Prostate gland (tissue), 2 donors: ENCODE results near the gene DENND1C.

Source experiments
- POLR2A ChIP-seq: fragments of 450-650 bp; IDR thresholded peaks from one replicate; pipeline ENCODE4 v1.6.1; 2016; ENCODE audit warnings: antibody characterized with exemption, mild to moderate bottlenecking
- POLR2AphosphoS5 ChIP-seq: sonication (generic); formaldehyde crosslinking; IDR thresholded peaks from one replicate; pipeline ENCODE4 v1.6.1; 2017; ENCODE audit warnings: antibody characterized with exemption
- TF ChIP-seq, protein P1 (sequence below), 4 experiments: fragments of 200-600 bp in 2 of 4; fragments of 450-650 bp in 2 of 4; sonication (generic) in 2 of 4; IDR thresholded peaks; 1 replicate in 3 of 4; 2 replicates in 1 of 4; pipeline ENCODE4 v1.5.1; 2016 to 2019; ENCODE audit warnings: antibody characterized with exemption in 4 of 4, mild to moderate bottlenecking in 2 of 4, moderate library complexity in 2 of 4

DNA sequence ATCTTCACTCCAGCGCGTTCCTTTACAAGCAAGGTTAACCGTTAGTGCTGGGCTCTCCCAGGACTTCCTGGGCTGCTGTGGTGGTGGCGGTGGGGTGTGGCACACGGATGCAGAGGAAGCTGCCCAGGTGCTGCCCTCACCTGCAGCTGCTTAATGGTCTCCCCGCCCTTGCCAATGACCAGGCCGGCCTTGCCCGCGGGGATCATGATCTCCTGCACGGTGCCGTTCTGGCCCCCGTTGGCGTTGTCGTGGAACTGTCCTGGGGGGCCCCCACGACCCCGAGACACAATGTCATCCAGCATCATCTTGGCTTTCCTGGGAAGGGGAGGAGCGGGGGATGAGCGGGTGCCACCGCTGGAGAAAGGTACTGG is 63.0 kb downstream of the DENND1C start:
- TF ChIP-seq POLR2A (no peak), POLR2AphosphoS5 (no peak)
- TF ChIP-seq, protein P1, sequence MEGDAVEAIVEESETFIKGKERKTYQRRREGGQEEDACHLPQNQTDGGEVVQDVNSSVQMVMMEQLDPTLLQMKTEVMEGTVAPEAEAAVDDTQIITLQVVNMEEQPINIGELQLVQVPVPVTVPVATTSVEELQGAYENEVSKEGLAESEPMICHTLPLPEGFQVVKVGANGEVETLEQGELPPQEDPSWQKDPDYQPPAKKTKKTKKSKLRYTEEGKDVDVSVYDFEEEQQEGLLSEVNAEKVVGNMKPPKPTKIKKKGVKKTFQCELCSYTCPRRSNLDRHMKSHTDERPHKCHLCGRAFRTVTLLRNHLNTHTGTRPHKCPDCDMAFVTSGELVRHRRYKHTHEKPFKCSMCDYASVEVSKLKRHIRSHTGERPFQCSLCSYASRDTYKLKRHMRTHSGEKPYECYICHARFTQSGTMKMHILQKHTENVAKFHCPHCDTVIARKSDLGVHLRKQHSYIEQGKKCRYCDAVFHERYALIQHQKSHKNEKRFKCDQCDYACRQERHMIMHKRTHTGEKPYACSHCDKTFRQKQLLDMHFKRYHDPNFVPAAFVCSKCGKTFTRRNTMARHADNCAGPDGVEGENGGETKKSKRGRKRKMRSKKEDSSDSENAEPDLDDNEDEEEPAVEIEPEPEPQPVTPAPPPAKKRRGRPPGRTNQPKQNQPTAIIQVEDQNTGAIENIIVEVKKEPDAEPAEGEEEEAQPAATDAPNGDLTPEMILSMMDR (IDR thresholded peaks at IDR 0.05), result no peak
